ENCODE results near the gene THSD8.

The THSD8 gene

DNA sequence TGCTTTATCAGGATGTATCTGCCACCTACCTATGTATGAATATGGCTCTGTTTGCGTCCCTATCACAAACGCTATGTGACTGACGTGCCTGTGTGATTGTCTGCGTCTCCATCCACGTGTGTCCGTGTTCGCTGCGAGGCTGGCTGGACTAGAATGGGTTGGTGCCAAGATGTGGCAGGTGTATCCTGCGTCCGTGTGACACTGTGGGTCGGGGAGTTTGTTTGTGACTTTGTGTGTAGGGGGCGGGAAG, 19.8 kb upstream of the THSD8 start:
- FAIRE-seq, result no peak

DNA sequence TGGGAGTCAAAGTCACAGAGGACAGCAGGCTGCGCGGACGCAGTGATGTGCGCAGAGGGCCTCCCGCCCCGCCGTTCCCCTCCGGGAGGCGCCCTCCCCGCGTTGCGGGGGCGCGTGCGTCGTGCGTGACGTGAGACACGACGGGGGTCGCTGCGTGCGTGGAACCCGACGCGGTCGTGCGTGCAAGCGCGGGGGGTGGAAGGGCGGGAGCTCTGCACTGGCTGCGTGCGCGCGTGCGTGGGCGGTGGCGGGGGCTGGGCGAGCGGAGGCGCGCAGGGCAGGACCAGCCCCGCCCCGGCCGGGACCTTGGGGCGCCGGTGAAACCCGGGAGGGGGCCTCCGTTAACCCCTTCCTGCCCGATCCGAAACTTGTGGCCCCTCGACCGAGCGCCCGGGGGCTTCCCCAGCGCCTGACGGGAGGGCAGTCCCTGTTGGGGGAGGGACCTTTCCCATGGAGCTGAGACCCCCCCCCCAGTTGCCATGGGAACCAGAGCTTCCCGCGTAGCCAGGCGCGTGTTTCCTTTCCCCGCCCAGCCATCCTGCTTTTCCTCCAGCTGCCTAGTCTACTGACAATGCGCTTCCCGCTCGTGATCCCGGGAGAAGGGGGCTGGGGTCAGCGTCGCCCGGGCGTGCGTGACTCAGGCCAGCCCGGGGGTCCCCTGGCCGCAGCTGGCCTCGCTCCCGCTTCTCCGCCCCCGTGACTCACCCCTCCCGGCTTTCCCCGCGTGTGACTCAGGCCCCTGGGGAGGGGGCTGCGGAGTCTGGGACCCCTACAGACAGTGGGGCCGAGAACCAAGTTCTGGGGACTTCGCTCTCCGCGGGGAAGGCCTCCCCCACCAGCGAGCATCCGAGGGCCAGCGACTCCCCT, 19.2 kb upstream of the THSD8 start:
- FAIRE-seq, result no peak

DNA sequence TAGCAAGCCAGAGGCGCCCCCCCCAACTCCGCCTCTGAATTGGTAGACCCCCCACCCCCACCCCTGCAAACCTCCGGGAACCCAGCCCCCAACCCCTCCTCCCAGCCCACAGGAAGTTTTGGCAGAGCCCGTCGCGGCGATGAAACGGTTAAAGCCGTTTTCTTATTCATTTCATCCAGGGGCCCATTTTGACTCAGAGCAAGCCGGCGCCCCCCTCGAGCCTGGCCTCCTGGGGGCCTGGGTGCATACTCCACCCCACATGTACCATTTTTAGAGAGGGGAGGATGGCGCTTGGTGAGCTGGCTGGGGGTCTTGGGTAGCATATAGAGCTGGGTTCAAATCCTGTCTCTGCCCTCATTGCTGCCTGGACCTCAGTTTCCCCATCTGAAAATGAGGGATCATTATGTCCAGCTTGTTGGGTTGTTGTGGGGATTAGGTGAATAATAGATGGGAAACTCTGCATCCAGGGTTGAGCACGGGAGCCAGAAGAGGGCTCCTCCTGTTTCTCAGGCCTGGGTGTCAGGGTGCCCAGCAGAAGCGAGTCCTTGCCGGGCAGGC, 18.5 kb upstream of the THSD8 start:
- no peak for FAIRE-seq

DNA sequence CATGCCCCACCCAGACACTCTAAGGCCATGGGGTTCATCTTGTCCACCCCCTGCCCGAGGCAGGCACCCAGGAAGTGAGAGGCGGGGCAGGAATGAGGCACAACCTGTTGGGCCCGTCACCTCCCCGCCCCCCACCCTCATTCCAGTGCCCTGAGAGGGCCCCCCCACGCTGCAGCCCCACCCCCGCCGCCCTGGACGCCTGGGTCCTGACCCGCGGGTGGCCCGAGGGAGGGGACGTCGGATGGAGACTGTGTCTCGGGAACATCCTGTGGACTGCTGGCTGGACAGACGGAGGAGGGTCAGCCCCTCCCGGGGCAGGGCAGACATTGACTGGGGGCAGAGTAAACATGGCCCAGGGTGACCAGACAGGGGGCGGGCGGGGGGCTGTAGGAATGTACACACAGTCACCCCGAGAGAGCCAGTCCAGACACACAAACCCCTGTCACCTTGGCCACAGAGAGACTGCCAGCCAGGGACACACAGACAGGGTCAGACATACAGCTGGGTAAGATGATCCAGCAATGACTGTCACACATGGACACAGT, 17.9 kb upstream of the THSD8 start:
- no peak for FAIRE-seq

DNA sequence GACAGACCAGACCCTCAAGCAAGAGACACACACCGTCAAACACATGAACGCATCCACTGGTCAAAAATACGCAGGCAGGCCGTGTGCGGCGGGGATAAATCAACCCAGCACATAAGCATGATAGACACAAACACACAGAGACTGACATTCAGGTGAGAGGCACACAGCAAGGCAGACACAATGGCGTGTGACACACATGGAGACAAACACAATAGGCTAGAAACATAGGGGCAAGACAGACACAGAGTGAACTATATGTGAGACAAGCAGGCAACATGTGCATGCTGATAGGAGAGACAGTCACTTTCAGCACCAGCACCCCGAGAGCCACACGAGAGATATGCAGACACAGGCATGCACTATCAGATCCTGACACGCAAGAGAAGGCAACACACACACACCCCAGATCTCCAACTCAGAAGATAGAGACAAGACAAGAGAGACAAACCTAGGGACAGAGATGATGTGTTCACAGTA, 17.4 kb upstream of the THSD8 start:
- no peak for FAIRE-seq

DNA sequence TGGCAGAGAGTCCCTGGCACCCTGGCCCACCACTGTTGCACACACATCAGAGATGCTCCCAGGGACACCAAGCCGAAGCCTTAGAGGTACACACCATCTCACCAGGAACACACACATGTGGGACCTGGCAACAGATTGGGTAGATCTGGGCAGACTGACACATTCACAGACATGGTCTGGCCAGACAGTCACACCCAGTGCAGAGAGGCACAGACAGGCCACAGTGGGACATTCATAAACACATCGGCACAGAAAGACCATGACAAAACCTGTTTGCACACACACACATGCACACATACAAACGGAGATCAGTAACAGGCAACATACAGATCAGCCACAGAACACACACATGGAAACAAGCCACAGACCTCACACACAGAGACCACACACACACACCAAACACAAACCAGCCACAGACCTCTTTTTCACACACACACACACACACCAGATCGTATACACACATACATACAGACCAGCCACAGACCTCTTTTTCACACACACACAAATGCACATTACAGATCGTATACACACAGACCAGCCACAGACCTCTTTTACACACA, 16.9 kb upstream of the THSD8 start:
- no peak for FAIRE-seq

DNA sequence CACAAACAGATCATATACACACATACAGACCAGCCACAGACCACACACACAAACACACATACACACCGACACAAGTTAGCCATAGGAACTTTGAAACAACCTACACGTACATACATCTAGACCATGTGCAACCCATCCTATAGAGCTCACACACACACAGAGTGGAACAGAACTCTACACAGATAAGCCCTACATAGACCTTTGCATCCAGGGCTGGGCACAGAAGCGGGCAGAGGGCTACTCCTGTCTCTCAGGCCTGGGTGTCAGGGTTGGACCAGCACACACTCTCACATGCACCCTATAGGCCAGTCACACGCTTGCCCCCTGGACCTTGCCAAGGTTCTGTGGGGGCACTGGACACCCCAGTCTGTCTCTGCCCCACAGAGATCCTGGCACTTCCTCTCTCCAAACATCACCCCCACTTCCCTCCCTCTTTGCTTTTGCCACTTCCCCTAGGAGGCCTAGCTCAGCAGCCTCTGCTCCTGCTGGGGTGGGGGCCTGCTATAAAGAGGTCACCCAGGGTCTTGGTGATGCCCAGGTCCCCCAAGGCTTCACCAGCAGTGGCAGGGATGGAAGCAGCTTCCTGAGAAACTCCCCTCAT, 16.3 kb upstream of the THSD8 start:
- no peak for FAIRE-seq

DNA sequence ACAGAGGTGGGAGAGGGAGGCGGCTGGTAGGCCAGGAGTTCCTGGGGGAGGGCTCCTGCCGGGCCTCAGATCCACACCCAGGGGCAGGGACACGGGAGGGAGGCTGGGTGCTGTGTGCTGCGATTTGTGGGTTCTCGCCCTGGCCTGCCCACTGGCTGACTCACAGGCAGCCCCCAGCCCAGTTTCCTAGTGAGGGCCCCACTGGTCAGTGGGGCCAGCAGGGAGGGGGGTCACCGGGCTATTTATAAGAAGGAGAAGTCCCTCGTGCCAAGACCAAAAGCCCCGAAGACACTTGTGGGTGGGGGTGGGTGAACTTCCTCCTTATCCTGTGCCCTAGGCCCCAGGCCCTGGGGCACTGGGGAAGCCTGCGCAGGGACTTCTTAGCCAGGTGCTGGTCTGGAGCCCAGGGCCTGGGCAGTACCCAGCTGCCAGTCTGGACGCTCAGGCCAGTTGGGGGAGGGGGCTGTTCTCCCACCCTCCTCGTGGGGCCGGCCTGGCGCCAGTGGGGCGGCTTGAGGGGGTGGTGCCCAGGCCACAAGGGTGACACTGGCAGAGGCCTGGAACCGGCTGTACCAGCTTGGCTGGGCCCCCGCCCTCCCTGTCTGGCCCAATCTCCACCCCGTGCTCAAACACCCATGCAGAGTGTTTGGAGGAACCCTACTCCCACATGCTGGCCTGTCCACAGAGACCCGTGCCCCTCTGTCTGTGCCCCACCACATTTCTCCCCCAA, 15.6 kb upstream of the THSD8 start:
- FAIRE-seq, result no peak

DNA sequence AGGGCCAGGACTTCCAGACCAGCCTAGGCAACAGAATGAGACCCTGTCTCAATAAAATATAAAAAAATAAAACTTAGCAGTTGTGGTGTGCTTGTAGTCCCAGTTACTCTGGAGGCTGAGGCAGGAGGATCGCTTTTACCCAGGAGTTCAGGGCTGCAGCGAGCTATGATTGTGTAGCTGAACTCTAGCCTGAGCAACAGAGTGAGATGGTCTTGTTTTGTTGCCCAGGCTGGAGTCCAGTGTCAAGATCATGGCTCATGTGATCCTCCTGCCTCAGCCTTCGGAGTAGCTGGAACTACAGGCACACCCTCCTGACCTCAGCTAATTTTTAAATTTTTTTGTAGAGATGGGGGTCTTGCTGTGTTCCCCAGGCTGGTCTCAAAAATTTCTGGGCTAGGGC, 14.9 kb upstream of the THSD8 start:
- no peak for FAIRE-seq

DNA sequence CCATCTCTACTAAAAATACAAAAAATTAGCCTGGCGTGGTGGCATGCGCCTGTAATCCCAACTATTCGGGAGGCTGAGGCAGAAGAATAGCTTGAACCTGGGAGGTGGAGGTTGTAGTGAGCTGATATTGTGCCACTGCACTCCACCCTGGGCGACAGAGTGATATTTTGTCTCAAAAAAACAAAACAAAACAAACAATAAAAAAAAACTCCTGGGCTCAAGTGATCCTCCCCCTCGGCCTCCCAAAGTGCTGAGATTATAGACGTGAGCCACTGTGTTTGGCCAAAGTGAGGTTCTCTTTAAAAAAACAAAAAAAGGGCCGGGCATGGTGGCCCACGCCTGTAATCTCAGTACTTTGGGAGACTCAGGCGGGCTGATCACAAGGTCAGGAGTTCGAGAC, 14.4 kb upstream of the THSD8 start:
- FAIRE-seq, result no peak

DNA sequence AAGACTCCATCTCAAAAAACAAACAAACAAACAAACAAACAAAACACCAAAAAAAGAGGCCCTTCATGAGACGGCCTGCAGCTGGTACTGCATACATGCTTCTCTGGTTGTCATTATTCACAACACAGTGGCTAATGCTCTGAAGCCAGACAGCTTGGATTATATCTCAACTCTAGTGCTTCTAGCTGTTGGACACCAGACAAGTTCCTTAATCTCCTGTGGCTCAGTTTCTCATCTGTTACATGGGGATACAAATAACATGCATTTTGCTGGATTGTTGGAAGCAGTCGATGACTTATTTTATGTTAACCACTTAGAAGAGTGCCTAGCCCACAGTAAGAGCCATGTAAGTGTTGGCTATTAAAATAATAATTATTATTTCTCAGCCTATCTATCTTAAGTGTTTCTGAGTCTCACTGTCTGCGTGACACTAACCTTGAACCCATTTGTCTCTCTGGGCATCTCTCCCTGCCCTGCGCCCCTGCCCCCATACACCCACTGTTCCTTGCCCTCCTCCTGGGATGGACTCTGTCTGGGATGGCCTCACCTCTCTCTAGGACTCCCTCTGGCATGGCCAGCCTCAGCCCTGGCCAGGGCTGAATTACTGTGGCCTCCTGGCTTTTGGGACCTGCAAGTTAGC, 13.7 kb upstream of the THSD8 start:
- FAIRE-seq, result no peak

DNA sequence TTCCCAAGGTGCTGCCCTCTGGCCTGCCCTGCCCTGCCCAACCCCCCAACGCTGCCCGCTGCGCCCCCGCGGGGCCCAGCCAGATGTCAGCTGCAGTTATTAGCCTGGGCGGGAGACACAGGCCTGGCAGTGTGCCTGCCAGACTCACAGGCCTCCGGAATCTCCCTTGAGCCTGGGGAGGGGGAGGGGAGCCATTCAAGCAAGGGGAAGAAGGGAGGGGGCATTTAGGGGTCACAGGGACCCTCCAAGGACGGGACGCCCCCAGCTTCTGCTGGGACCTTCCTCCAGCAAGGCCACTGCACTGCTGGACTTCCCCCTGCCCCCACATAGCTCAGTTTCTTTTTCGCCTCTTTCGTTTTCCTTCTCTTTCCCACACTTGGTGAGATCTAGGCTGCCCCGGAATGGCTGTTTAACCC, 13.2 kb upstream of the THSD8 start:
- FAIRE-seq, result no peak

DNA sequence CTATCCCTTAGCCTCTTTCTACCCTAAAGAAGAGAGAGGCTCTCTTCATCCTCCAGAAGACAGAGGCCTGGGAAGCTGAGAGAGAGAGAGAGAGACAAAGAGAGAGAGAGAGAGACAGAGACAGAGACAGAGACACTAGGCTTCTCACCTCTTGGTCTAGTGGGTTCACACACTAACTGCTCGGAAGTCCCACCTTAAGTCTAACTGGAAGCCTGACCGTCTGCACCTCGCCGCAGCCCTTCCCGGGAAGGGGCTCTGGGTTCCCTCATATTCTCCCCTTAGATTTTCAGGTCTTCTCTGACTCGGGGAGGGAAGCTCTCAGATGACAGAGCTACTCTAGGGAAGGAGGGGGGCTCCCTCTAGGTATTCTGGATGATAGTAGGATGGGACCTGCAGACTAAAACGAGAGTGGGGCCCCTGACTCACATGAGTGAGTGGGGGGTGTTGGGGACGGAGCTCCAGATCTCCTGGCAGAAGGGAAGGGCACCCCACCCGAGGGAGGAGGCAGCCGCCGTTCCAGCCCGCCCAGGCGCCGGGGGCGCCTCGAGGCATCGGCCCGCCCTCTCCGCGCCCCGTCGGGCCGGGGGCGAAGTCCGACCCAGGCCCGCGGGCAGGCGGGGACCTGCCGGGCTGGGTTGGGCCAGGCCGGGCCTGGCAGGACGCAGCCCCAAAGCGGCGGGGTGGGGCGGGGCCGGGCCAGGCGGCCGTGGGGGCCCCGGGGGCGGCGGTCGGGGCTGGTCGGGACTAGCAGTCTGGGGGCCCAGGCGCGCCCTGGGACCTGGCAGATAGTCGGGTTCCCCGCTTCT, 12.6 kb upstream of the THSD8 start:
- FAIRE-seq, result no peak

DNA sequence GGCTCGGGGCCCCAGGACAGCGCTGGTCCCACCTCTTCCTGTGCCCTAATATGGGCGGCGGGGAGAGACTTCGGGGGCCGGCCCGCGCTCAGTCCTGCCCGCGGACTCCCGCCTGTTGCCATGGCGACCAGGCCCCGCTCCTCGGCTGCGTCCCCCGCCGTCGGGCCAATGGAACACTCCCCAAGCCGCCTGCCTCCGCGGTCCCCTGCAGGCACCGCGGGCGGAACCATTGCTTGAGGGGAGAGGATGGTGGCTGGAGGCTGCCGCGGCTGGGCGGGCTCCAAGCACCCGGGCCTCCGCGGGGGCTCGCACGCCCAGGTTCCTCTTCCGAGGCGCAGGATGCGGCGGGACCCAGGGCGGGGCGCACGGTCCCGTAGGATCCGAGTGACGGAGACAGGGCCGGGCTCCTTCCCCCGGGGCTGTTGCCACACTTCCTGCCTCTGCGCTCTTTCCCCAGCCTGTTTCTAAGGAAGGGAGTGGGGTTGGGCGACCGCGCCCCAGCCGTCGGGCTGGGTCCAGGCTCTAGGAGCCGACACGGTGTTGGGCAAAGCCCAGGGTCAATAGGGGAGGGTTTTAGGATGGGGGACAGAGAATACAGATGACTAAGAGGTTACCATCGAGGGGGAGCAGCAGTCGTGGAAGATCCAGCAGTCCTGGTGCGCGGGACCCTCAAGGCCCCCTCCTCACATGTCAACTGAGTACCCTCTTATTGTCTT, 11.8 kb upstream of the THSD8 start:
- FAIRE-seq, result peak; percentile 33

DNA sequence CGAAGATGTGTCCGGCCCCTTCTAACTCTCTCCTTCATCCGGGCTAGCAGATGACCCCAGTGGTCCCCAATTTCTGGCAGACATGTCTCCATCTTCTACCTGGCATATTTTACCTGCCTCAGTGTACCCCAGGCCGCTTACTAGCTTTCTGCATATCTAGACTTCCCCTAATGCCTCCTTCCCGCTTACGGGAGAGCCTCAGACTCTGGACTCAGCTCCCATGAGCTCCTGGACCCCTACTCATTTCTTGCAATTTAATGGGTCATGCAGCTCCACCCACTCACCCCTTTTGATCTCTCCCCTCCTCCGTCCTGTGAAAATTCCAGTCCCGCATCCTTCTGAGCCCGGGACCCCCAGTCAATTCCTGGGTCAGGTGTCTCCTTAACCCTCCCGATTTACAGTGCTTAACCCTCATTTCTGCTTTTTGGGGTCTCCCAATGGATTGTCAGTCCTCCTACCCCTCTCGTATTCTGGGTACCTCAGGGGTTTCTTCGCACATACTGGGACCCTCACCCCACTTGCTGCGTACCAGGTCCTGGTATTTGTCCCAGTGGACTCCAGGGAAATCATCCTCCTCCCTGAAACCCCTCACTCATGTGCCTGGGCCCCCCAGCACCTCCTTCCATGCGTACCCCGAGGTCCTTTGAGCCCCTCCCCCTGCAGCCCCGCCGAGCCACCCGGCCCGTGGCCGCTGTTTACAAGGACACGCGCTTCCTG, 11.1 kb upstream of the THSD8 start:
- FAIRE-seq, result no peak

DNA sequence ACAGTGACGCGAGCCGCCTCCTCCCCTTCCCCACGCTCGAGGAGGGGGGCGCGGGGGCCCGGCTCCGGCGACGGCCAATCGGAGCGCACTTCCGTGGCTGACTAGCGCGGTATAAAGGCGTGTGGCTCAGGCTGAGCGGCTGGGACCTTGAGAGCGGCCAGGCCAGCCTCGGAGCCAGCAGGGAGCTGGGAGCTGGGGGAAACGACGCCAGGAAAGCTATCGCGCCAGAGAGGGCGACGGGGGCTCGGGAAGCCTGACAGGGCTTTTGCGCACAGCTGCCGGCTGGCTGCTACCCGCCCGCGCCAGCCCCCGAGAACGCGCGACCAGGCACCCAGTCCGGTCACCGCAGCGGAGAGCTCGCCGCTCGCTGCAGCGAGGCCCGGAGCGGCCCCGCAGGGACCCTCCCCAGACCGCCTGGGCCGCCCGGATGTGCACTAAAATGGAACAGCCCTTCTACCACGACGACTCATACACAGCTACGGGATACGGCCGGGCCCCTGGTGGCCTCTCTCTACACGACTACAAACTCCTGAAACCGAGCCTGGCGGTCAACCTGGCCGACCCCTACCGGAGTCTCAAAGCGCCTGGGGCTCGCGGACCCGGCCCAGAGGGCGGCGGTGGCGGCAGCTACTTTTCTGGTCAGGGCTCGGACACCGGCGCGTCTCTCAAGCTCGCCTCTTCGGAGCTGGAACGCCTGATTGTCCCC, 10.4 kb upstream of the THSD8 start, which contains the start of gene JUNB:
JUNB (plus strand) TSS at position 142 of the 706 bp plus-strand sequence; CDS start at position 428, 286 bp downstream.
- FAIRE-seq, result peak; percentile 42

DNA sequence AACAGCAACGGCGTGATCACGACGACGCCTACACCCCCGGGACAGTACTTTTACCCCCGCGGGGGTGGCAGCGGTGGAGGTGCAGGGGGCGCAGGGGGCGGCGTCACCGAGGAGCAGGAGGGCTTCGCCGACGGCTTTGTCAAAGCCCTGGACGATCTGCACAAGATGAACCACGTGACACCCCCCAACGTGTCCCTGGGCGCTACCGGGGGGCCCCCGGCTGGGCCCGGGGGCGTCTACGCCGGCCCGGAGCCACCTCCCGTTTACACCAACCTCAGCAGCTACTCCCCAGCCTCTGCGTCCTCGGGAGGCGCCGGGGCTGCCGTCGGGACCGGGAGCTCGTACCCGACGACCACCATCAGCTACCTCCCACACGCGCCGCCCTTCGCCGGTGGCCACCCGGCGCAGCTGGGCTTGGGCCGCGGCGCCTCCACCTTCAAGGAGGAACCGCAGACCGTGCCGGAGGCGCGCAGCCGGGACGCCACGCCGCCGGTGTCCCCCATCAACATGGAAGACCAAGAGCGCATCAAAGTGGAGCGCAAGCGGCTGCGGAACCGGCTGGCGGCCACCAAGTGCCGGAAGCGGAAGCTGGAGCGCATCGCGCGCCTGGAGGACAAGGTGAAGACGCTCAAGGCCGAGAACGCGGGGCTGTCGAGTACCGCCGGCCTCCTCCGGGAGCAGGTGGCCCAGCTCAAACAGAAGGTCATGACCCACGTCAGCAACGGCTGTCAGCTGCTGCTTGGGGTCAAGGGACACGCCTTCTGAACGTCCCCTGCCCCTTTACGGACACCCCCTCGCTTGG, 9.6 kb upstream of the THSD8 start:
- FAIRE-seq, result no peak

DNA sequence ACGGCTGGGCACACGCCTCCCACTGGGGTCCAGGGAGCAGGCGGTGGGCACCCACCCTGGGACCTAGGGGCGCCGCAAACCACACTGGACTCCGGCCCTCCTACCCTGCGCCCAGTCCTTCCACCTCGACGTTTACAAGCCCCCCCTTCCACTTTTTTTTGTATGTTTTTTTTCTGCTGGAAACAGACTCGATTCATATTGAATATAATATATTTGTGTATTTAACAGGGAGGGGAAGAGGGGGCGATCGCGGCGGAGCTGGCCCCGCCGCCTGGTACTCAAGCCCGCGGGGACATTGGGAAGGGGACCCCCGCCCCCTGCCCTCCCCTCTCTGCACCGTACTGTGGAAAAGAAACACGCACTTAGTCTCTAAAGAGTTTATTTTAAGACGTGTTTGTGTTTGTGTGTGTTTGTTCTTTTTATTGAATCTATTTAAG, 9.0 kb upstream of the THSD8 start:
- FAIRE-seq, result no peak

Measured in G401.6 (cell line).